HG02798 (cell line): Measurements from ENCODE around the gene MRPL52.
A peak's percentile ranks its signal among the peaks of the same experiment; 100 is the strongest.
"Not testable (repeated sequence)": the region's sequence is repeated elsewhere in the genome, so short reads cannot be mapped to it uniquely, and the experiment has no call there.

Experiments used
- ATAC-seq: cut with Tn5 transposase; IDR thresholded peaks from one replicate; pipeline ENCODE4 v1.9.1; 2021; ENCODE audit warnings: mild to moderate bottlenecking; ENCODE audit not compliant: unreplicated experiment, poor library complexity

Gene MRPL52

GRCh38 chr14:22829661-22830442, at the start of gene MRPL52:
Gene MRPL52, plus strand, starts transcription at chr14:22829887. Its CDS starts 26 bp downstream, at chr14:22829913.
- peak; percentile 89 for ATAC-seq

GRCh38 chr14:22780105-22780679, 49.5 kb upstream of the MRPL52 start:
- no peak for ATAC-seq

- no peak for ATAC-seq
These were observed 48.8 kb upstream of the MRPL52 start for GRCh38 chr14:22780941-22781300.

- no peak for ATAC-seq
These were observed 48.2 kb upstream of the MRPL52 start for GRCh38 chr14:22781301-22781991.

GRCh38 chr14:22786685-22787084, 43.0 kb upstream of the MRPL52 start:
- ATAC-seq = no peak

- no peak for ATAC-seq
These were observed 38.4 kb upstream of the MRPL52 start for GRCh38 chr14:22791301-22791700.

GRCh38 chr14:22792158-22792557, 37.5 kb upstream of the MRPL52 start:
- ATAC-seq = no peak

- ATAC-seq = not testable (repeated sequence)
These were observed 36.1 kb upstream of the MRPL52 start for GRCh38 chr14:22793550-22793949.

GRCh38 chr14:22793976-22794375, 35.7 kb upstream of the MRPL52 start:
- no peak for ATAC-seq

GRCh38 chr14:22794551-22794951, 35.1 kb upstream of the MRPL52 start:
- peak; percentile 43 for ATAC-seq

GRCh38 chr14:22796087-22796707, 33.5 kb upstream of the MRPL52 start:
- peak; percentile 67 for ATAC-seq

GRCh38 chr14:22797017-22797917, 32.4 kb upstream of the MRPL52 start:
- no peak for ATAC-seq

- no peak for ATAC-seq
These were observed 31.2 kb upstream of the MRPL52 start for GRCh38 chr14:22798528-22798927.

- ATAC-seq = no peak
These were observed 29.3 kb upstream of the MRPL52 start for GRCh38 chr14:22800346-22800745.

- no peak for ATAC-seq
These were observed 28.0 kb upstream of the MRPL52 start for GRCh38 chr14:22801716-22802115.

- ATAC-seq = peak; percentile 46
These were observed 26.6 kb upstream of the MRPL52 start for GRCh38 chr14:22802860-22803686.

- peak; percentile 47 for ATAC-seq
These were observed 26.1 kb upstream of the MRPL52 start for GRCh38 chr14:22803687-22803974.

GRCh38 chr14:22805235-22805634, 24.5 kb upstream of the MRPL52 start:
- ATAC-seq = not testable (repeated sequence)

GRCh38 chr14:22807432-22808087, 22.1 kb upstream of the MRPL52 start:
- ATAC-seq = no peak
